Aorta (tissue), 5 donors: ENCODE data around the gene XKR3. TPM values are rescaled to one million over a fixed set of nuclear protein-coding genes. Genes with fewer than 3 reads are reported as not detected.
"Not testable (repeated sequence)": the region's sequence is repeated elsewhere in the genome, so short reads cannot be mapped to it uniquely, and the experiment has no call there.

Experiments used
- ATAC-seq: fragments of 200-7000 bp; cut with Tn5 transposase; one replicate; pipeline ENCODE4 v1.9.1; 2022; ENCODE audit warnings: moderate library complexity; ENCODE audit not compliant: low FRiP score
- DNase-seq, 2 donors: peaks; one replicate each; pipeline ENCODE4 v3.0.0-alpha.2; 2020
- H3K27ac ChIP-seq, 2 donors: one replicate each; pipeline ENCODE4 v1.5.1; 2013; ENCODE audit warnings: low read length in 2 of 2, mild to moderate bottlenecking in 2 of 2, moderate library complexity in 2 of 2, control low read depth in 1 of 2, inconsistent platforms in 1 of 2, low read depth in 1 of 2
- H3K27me3 ChIP-seq, 2 donors: one replicate each; pipeline ENCODE4 v1.6.1; 2013; ENCODE audit warnings: control low read depth in 1 of 2, low read length in 1 of 2, mild to moderate bottlenecking in 1 of 2, moderate library complexity in 1 of 2; ENCODE audit not compliant: insufficient read depth in 2 of 2, control insufficient read depth in 1 of 2
- H3K36me3 ChIP-seq, 2 donors: one replicate each; pipeline ENCODE4 v1.6.1; 2013; ENCODE audit warnings: control low read depth in 1 of 2, low read length in 1 of 2, mild to moderate bottlenecking in 1 of 2; ENCODE audit not compliant: insufficient read depth in 2 of 2, control insufficient read depth in 1 of 2
- H3K4me1 ChIP-seq, 2 donors: one replicate each; pipeline ENCODE4 v1.6.1; 2013; ENCODE audit warnings: low read length in 2 of 2, control low read depth in 1 of 2, mild to moderate bottlenecking in 1 of 2, moderate library complexity in 1 of 2; ENCODE audit not compliant: insufficient read depth in 2 of 2, control insufficient read depth in 1 of 2
- H3K4me3 ChIP-seq, 2 donors: one replicate each; pipeline ENCODE4 v1.5.1; 2013; ENCODE audit warnings: low read length in 2 of 2, control low read depth in 1 of 2, mild to moderate bottlenecking in 1 of 2
- H3K9me3 ChIP-seq: one replicate; pipeline ENCODE4 v1.6.1; 2013; ENCODE audit warnings: mild to moderate bottlenecking, low read length; ENCODE audit not compliant: control insufficient read depth
- WGBS, 2 donors: extraction: QIAGEN DNeasy Blood & Tissue Kit; methylation state at CpG; one replicate each; pipeline ENCODE4 v1.1.7; 2013; 5-methylcytosine and 5-hydroxymethylcytosine counted together
- intact Hi-C, 2 donors: fragments of 100-400 bp; cut with DNase I; formaldehyde crosslinking; loops; one replicate each; pipeline versions ENCODE4 v1.14.2 to v1.15.0; 2022
- polyA plus RNA-seq, 2 donors: library from polyadenylated mRNA; stranded (reverse); fragments of 200-250 nt; gene quantifications; one replicate each; pipeline ENCODE4 v1.2.3, GENCODE V29; 2013
- total RNA-seq, 2 donors: library from RNA; stranded (reverse); fragmentation: NEBNext Ultra II Directional; extraction: Animal tissue kit (Norgen Biotek cat#: 25700); gene quantifications; one replicate each; pipeline ENCODE4 v1.2.1, GENCODE V29; 2021
- donor health status: healthy with polysubstance abuse.
- donor health status: Bipolar disorder and iron deficiency.
- donor health status: DM: no; HTN: no; CAD: no.
- donor health status: DM: no; HTN: no; CAD: no.
- donor health status: DM: yes; HTN: yes; CAD: no.

Gene XKR3
- total and polyA plus RNA-seq, 4 donors: not detected

DNA sequence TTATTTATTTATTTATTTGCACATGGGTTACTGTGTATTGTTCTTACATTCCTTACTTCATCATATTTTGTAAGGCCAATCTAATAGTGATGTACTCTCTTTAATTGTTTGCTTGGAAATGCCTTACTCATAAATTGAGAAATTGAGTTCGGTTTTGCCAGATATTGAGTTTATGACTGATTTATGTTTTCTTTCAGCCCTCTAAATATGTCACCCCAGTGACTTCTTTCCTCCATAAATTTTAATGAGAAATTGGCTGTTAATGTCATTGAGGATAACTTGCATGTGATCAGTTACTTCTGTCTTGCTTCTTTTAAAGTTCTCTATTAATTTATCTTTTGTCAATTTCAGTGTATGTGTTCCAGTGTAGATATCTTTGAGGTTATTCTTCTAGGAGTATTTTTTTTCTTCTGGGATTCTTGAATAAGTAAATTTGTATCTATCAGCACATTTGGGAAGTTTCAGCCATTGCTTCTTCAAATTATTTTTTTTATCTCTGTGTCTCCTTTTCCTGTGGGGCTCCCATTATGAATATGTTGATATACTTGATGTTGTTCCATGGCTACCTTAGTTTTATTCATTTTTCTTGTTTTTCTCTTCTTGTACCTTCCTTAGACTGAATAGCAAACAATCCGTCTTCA lies 47.8 kb downstream of the XKR3 start:
- intact Hi-C loops: loop anchor here (10.0 kb wide), 2 partner anchors 57 to 137 kb away; no protein-coding TSS in a partner anchor
- Histone ChIP-seq H3K36me3 (no peaks in the 10 kb centered on the region), H3K9me3 (no peaks in the 10 kb centered on the region), H3K27me3 (peaks cover 0 to 3% of the 10 kb centered on the region in 2 donors), H3K27ac (no peak overlapping the region), H3K4me1 (no peaks in the 10 kb centered on the region), H3K4me3 (no peak overlapping the region)
- WGBS, 2 donors: 62 to 75% methylated on average over 2 of the region's 2 CpGs
- no peak for DNase-seq
- no peak for ATAC-seq

DNA sequence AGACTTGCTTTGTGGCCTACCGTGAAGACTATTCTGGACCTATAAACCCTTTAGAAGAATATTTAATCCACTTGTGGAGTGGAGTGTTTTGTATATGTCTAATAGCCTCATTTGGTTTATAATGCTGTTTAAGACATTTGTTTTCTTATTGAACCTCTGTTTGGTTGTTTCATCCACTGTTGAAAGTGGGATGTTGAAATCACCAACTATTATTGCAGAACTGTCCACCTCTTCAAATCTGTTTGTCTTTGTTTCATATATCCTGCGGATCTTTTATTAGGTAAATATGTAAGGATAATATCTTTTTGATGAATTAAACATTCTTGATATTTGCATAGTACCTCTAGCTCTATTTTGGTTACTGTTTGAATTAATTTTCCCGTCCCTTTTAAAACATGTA lies 49.1 kb downstream of the XKR3 start:
- DNase-seq (no peak), ATAC-seq (no peak)
- no peaks in the 10 kb centered on the region for H3K4me1 ChIP-seq
- no peaks in the 10 kb centered on the region for H3K27me3 ChIP-seq
- WGBS, 2 donors: 81 to 88% methylated on average over 3 of the region's 3 CpGs
- no peak overlapping the region for H3K27ac ChIP-seq
- intact Hi-C loops: loop anchor here (10.0 kb wide), 2 partner anchors 59 to 139 kb away; no protein-coding TSS in a partner anchor
- no peaks in the 10 kb centered on the region for H3K9me3 ChIP-seq
- H3K36me3 ChIP-seq: no peaks in the 10 kb centered on the region
- no peak overlapping the region for H3K4me3 ChIP-seq

DNA sequence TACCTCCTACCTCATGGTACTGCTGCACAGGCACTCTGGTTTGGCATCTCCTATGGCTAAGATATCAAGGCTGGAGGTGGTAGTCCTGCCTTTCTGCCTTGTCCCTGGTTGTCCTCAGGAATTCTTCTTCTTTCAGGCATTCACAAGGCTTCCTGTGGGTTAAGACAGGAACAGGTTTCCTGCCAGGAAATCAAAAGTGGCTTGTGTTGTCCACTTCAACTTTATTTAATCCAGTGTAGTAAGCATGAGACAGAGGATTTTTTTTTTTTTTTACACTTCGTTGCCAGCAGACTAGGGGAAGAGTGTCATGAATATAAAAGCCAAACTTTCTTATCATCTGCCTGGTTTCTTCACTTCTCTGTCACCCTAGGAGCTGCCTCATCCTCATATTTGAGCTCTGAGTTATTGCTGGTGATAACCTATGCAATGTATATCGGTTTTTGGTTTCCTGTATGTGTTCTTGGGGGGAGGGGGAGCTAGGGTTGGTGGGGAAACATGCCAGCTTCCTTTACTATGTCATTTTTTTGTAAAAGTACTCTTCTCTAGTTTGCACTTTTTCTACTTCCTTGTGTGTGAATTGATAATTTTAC lies 50.2 kb downstream of the XKR3 start:
- Histone ChIP-seq H3K4me3 (no peak overlapping the region), H3K9me3 (no peaks in the 10 kb centered on the region), H3K4me1 (no peaks in the 10 kb centered on the region), H3K27me3 (no peaks in the 10 kb centered on the region), H3K36me3 (no peaks in the 10 kb centered on the region), H3K27ac (no peak overlapping the region)
- intact Hi-C loops: loop anchor here (10.0 kb wide), 2 partner anchors 60 to 140 kb away; no protein-coding TSS in a partner anchor
- ATAC-seq (no peak), DNase-seq (no peak)
- 31 to 32% methylated on average over 2 of the region's 2 CpGs for WGBS, 2 donors

DNA sequence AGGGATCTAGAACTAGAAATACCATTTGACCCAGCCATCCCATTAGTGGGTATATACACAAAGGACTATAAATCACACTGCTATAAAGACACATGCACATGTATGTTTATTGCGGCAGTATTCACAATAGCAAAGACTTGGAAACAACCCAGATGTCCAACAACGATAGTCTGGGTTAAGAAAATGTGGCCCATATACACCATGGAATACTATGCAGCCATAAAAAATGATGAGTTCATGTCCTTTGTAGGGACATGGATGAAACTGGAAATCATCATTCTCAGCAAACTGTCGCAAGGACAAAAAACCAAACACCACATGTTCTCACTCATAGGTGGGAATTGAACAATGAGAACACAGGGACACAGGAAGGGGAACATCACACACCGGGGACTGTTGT lies 53.6 kb downstream of the XKR3 start:
- H3K36me3 ChIP-seq, H3K4me1 ChIP-seq, ATAC-seq, DNase-seq, H3K4me3 ChIP-seq, H3K27me3 ChIP-seq, H3K9me3 ChIP-seq, H3K27ac ChIP-seq: not testable (repeated sequence)
- intact Hi-C loops: loop anchor here (10.0 kb wide), 2 partner anchors 63 to 143 kb away; no protein-coding TSS in a partner anchor
- WGBS, 2 donors: 87 to 88% methylated on average over 4 of the region's 4 CpGs

DNA sequence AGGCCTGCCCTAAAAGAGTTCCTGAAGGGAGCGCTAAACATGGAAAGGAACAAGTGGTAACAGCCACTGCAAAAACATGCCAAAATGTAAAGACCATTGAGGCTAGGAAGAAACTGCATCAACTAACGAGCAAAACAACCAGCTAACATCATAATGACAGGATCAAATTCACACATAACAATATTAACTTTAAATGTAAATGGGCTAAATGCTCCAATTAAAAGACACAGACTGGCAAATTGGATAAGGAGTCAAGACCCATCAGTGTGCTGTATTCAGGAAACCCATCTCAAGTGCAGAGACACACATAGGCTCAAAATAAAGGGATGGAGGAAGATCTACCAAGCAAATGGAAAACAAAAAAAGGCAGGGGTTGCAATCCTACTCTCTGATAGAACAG lies 57.3 kb downstream of the XKR3 start:
- 39 to 75% methylated on average over 2 of the region's 2 CpGs for WGBS, 2 donors
- DNase-seq, intact Hi-C loops, H3K9me3 ChIP-seq, H3K4me1 ChIP-seq, H3K27me3 ChIP-seq, H3K27ac ChIP-seq, ATAC-seq, H3K36me3 ChIP-seq, H3K4me3 ChIP-seq: not testable (repeated sequence)

DNA sequence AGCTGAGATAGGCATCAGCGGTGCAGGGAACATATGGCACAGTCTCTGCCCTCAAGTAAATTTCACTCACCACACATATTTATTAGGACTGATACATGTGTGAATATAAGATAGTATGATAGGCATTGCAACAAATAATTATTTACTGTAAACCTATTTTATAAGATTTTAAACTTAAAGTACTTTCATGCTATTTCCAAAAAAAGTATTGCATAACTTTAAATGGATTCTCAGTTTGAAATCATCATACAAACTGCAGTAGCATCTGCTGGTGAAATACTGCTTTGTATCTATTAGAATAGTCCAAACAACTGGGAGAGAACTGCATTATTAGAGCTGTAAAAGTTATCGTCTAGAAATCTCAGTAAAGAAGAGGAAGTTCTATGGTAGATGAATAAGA lies 63.0 kb downstream of the XKR3 start:
- intact Hi-C loops, H3K27me3 ChIP-seq, H3K27ac ChIP-seq, DNase-seq, H3K36me3 ChIP-seq, H3K9me3 ChIP-seq, H3K4me3 ChIP-seq, H3K4me1 ChIP-seq, ATAC-seq: not testable (repeated sequence)
- 77 to 89% methylated on average over 2 of the region's 2 CpGs for WGBS, 2 donors

DNA sequence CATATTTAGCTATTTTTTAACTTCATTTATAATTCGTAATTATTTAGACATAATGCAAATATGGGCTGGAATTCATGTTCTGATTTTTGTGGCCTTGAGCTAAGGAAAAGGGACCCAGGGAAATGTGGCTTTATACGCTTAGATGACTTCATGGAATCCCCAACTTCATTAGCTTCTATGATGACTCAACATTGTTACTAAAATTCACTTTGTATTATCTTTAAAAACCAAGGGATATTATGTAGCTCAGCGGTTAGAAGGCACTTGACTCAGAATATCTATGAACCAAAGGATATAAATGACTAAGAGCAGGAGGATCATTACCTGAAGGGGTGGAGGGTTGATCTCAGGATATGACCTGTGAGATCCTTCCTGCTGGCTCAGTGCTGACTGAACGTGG lies 64.8 kb downstream of the XKR3 start:
- H3K36me3 ChIP-seq, H3K4me3 ChIP-seq, DNase-seq, H3K27ac ChIP-seq, H3K4me1 ChIP-seq, intact Hi-C loops, H3K27me3 ChIP-seq, ATAC-seq, H3K9me3 ChIP-seq: not testable (repeated sequence)
- WGBS, 2 donors: 53 to 56% methylated on average over 4 of the region's 4 CpGs

DNA sequence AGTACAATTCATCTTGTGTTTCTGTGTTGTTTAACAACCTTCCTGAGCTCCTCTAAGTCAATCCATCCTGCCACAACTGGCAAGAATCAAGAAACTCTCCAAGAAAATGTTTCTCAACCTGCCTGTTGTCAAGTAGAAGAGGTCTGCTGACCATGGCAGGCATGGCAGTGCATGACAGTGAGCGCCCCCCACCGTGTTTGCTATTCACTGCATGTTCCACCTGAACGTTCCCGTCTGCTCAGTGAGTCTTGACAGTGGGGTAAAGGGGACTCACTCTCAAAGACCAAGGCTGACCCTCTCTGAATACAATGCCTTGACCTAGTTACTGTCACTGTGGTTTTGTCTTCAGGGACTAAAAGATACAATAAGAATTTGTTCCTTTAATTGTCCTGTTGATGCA lies 75.9 kb downstream of the XKR3 start:
- DNase-seq, H3K4me3 ChIP-seq, H3K9me3 ChIP-seq, H3K4me1 ChIP-seq, H3K27ac ChIP-seq, H3K27me3 ChIP-seq, intact Hi-C loops, H3K36me3 ChIP-seq, ATAC-seq: not testable (repeated sequence)
- 42 to 53% methylated on average over 4 of the region's 4 CpGs for WGBS, 2 donors
